ENCODE results near the gene PTGER4.
"Not testable (repeated sequence)": the region's sequence is repeated elsewhere in the genome, so short reads cannot be mapped to it uniquely, and the experiment has no call there.

PTGER4 gene

GRCh38 chr5:40722497-40722911 is 42.8 kb downstream of the PTGER4 start:
- H3K27me3 ChIP-seq (replicated peaks in 2 of 5; ENCODE audit: control insufficient read depth in 4 of 5, insufficient read depth in 5 of 5, low read length in 4 of 5); H3K4me3 ChIP-seq (ENCODE audit: control insufficient read depth in 1 of 7, extremely low read depth in 1 of 7, insufficient read depth in 4 of 7, low read depth in 2 of 7, low read length in 6 of 7); CTCF ChIA-PET; H3K27ac ChIP-seq (ENCODE audit: insufficient read depth in 1 of 2, low read depth in 1 of 2, low read length in 2 of 2, poor library complexity in 1 of 2, severe bottlenecking in 2 of 2); POLR2A ChIA-PET; H3K4me1 ChIP-seq (ENCODE audit: control extremely low read depth in 1 of 4, control insufficient read depth in 4 of 4, insufficient read depth in 4 of 4, low read length in 3 of 4); DNase-seq: not testable (repeated sequence)
- Histone ChIP-seq H3K9me3 (ENCODE audit: control extremely low read depth in 1 of 5, control insufficient read depth in 4 of 5, insufficient read depth in 2 of 5, low read depth in 1 of 5, low read length in 4 of 5) (peaks cover 2 to 18% (median 3%) of the 10 kb centered on the region in 5 experiments), H3K36me3 (ENCODE audit: control insufficient read depth in 4 of 4, insufficient read depth in 4 of 4, low read length in 3 of 4) (peaks cover 13 to 44% (median 17%) of the 10 kb centered on the region in 4 experiments)
- WGBS (ENCODE audit: insufficient coverage), result 93% methylated on average over 32 of the region's 37 CpGs

- Histone ChIP-seq H3K27me3 (replicated peaks in 2 of 5; ENCODE audit: control insufficient read depth in 4 of 5, insufficient read depth in 5 of 5, low read length in 4 of 5) (no peaks in the 10 kb centered on the region), H3K9me3 (ENCODE audit: control extremely low read depth in 1 of 5, control insufficient read depth in 4 of 5, insufficient read depth in 2 of 5, low read depth in 1 of 5, low read length in 4 of 5) (no peaks in the 10 kb centered on the region), H3K4me3 (ENCODE audit: control insufficient read depth in 1 of 7, extremely low read depth in 1 of 7, insufficient read depth in 4 of 7, low read depth in 2 of 7, low read length in 6 of 7) (peak overlapping the region in 2 of 7 experiments; percentile 35 to 45), H3K27ac (ENCODE audit: insufficient read depth in 1 of 2, low read depth in 1 of 2, low read length in 2 of 2, poor library complexity in 1 of 2, severe bottlenecking in 2 of 2) (no peak overlapping the region), H3K4me1 (ENCODE audit: control extremely low read depth in 1 of 4, control insufficient read depth in 4 of 4, insufficient read depth in 4 of 4, low read length in 3 of 4) (peaks cover 15 to 47% (median 23%) of the 10 kb centered on the region in 4 experiments), H3K36me3 (ENCODE audit: control insufficient read depth in 4 of 4, insufficient read depth in 4 of 4, low read length in 3 of 4) (peaks cover 0 to 2% (median 0%) of the 10 kb centered on the region in 4 experiments)
- WGBS (ENCODE audit: insufficient coverage), result no CpG with 5 or more reads among the region's 2 CpGs
- ChIA-PET POLR2A (no interaction called here), CTCF (interaction anchor here (1.2 to 7.8 kb wide), 7 partner anchors 15 to 1156 kb away, joined by 3 to 79 read pairs (median 5); no protein-coding TSS in a partner anchor)
- peak; percentile 22 to 70 (median 55) for DNase-seq
Observed at GRCh38 chr5:40733434-40733833, 53.7 kb downstream of the PTGER4 start.

- 17% methylated on average over 2 of the region's 3 CpGs for WGBS (ENCODE audit: insufficient coverage)
- peaks cover 15 to 47% (median 23%) of the 10 kb centered on the region in 4 experiments for H3K4me1 ChIP-seq (ENCODE audit: control extremely low read depth in 1 of 4, control insufficient read depth in 4 of 4, insufficient read depth in 4 of 4, low read length in 3 of 4)
- H3K36me3 ChIP-seq (ENCODE audit: control insufficient read depth in 4 of 4, insufficient read depth in 4 of 4, low read length in 3 of 4), result peaks cover 0 to 5% (median 1%) of the 10 kb centered on the region in 4 experiments
- DNase-seq, result peak; percentile 26 to 83 (median 48)
- H3K27ac ChIP-seq (ENCODE audit: insufficient read depth in 1 of 2, low read depth in 1 of 2, low read length in 2 of 2, poor library complexity in 1 of 2, severe bottlenecking in 2 of 2), result no peak overlapping the region
- ChIA-PET CTCF (interaction anchor here (1.1 to 7.8 kb wide), 9 partner anchors 14 to 1406 kb away, joined by 3 to 79 read pairs (median 4); no protein-coding TSS in a partner anchor), POLR2A (no interaction called here)
- H3K9me3 ChIP-seq (ENCODE audit: control extremely low read depth in 1 of 5, control insufficient read depth in 4 of 5, insufficient read depth in 2 of 5, low read depth in 1 of 5, low read length in 4 of 5), result peaks cover 0 to 4% (median 0%) of the 10 kb centered on the region in 5 experiments
- H3K27me3 ChIP-seq (replicated peaks in 2 of 5; ENCODE audit: control insufficient read depth in 4 of 5, insufficient read depth in 5 of 5, low read length in 4 of 5), result no peaks in the 10 kb centered on the region
- H3K4me3 ChIP-seq (ENCODE audit: control insufficient read depth in 1 of 7, extremely low read depth in 1 of 7, insufficient read depth in 4 of 7, low read depth in 2 of 7, low read length in 6 of 7), result peak overlapping the region in 3 of 7 experiments; percentile 8 to 45 (median 35)
Observed at GRCh38 chr5:40733879-40734563, 54.3 kb downstream of the PTGER4 start.

GRCh38 chr5:40734986-40735385 is 55.3 kb downstream of the PTGER4 start:
- Histone ChIP-seq H3K4me1 (ENCODE audit: control extremely low read depth in 1 of 4, control insufficient read depth in 4 of 4, insufficient read depth in 4 of 4, low read length in 3 of 4) (peaks cover 15 to 47% (median 23%) of the 10 kb centered on the region in 4 experiments), H3K4me3 (ENCODE audit: control insufficient read depth in 1 of 7, extremely low read depth in 1 of 7, insufficient read depth in 4 of 7, low read depth in 2 of 7, low read length in 6 of 7) (no peak overlapping the region), H3K9me3 (ENCODE audit: control extremely low read depth in 1 of 5, control insufficient read depth in 4 of 5, insufficient read depth in 2 of 5, low read depth in 1 of 5, low read length in 4 of 5) (peaks cover 0 to 10% (median 3%) of the 10 kb centered on the region in 5 experiments), H3K27me3 (replicated peaks in 2 of 5; ENCODE audit: control insufficient read depth in 4 of 5, insufficient read depth in 5 of 5, low read length in 4 of 5) (no peaks in the 10 kb centered on the region), H3K27ac (ENCODE audit: insufficient read depth in 1 of 2, low read depth in 1 of 2, low read length in 2 of 2, poor library complexity in 1 of 2, severe bottlenecking in 2 of 2) (no peak overlapping the region), H3K36me3 (ENCODE audit: control insufficient read depth in 4 of 4, insufficient read depth in 4 of 4, low read length in 3 of 4) (peaks cover 0 to 14% (median 4%) of the 10 kb centered on the region in 4 experiments)
- POLR2A ChIA-PET, result no interaction called here
- 75% methylated on average over 1 of the region's 2 CpGs for WGBS (ENCODE audit: insufficient coverage)
- DNase-seq, result no peak
- CTCF ChIA-PET, result interaction anchor here (0.7 to 7.8 kb wide), 11 partner anchors 8 to 1154 kb away, joined by 3 to 79 read pairs (median 3); no protein-coding TSS in a partner anchor

- Histone ChIP-seq H3K27ac (ENCODE audit: insufficient read depth in 1 of 2, low read depth in 1 of 2, low read length in 2 of 2, poor library complexity in 1 of 2, severe bottlenecking in 2 of 2) (no peak overlapping the region), H3K9me3 (ENCODE audit: control extremely low read depth in 1 of 5, control insufficient read depth in 4 of 5, insufficient read depth in 2 of 5, low read depth in 1 of 5, low read length in 4 of 5) (peaks cover 3 to 14% (median 5%) of the 10 kb centered on the region in 5 experiments), H3K27me3 (replicated peaks in 2 of 5; ENCODE audit: control insufficient read depth in 4 of 5, insufficient read depth in 5 of 5, low read length in 4 of 5) (no peaks in the 10 kb centered on the region), H3K36me3 (ENCODE audit: control insufficient read depth in 4 of 4, insufficient read depth in 4 of 4, low read length in 3 of 4) (peaks cover 3 to 20% (median 6%) of the 10 kb centered on the region in 4 experiments), H3K4me1 (ENCODE audit: control extremely low read depth in 1 of 4, control insufficient read depth in 4 of 4, insufficient read depth in 4 of 4, low read length in 3 of 4) (peaks cover 15 to 47% (median 23%) of the 10 kb centered on the region in 4 experiments), H3K4me3 (ENCODE audit: control insufficient read depth in 1 of 7, extremely low read depth in 1 of 7, insufficient read depth in 4 of 7, low read depth in 2 of 7, low read length in 6 of 7) (no peak overlapping the region)
- ChIA-PET CTCF (interaction anchor here (0.7 to 7.8 kb wide), 11 partner anchors 9 to 1021 kb away, joined by 3 to 79 read pairs (median 3); no protein-coding TSS in a partner anchor), POLR2A (no interaction called here)
- peak in 1 of 3 donors; percentile 4 for DNase-seq
Observed at GRCh38 chr5:40735609-40736008, 55.9 kb downstream of the PTGER4 start.

GRCh38 chr5:40736103-40736875 is 56.6 kb downstream of the PTGER4 start:
- Histone ChIP-seq H3K36me3 (ENCODE audit: control insufficient read depth in 4 of 4, insufficient read depth in 4 of 4, low read length in 3 of 4) (peaks cover 5 to 27% (median 11%) of the 10 kb centered on the region in 4 experiments), H3K4me3 (ENCODE audit: control insufficient read depth in 1 of 7, extremely low read depth in 1 of 7, insufficient read depth in 4 of 7, low read depth in 2 of 7, low read length in 6 of 7) (no peak overlapping the region), H3K27ac (ENCODE audit: insufficient read depth in 1 of 2, low read depth in 1 of 2, low read length in 2 of 2, poor library complexity in 1 of 2, severe bottlenecking in 2 of 2) (no peak overlapping the region), H3K4me1 (ENCODE audit: control extremely low read depth in 1 of 4, control insufficient read depth in 4 of 4, insufficient read depth in 4 of 4, low read length in 3 of 4) (peaks cover 15 to 44% (median 23%) of the 10 kb centered on the region in 4 experiments), H3K27me3 (replicated peaks in 2 of 5; ENCODE audit: control insufficient read depth in 4 of 5, insufficient read depth in 5 of 5, low read length in 4 of 5) (no peaks in the 10 kb centered on the region), H3K9me3 (ENCODE audit: control extremely low read depth in 1 of 5, control insufficient read depth in 4 of 5, insufficient read depth in 2 of 5, low read depth in 1 of 5, low read length in 4 of 5) (peaks cover 3 to 18% (median 5%) of the 10 kb centered on the region in 5 experiments)
- POLR2A ChIA-PET, result no interaction called here
- CTCF ChIA-PET, result interaction anchor here (0.8 to 7.8 kb wide), 9 partner anchors 33 to 1158 kb away, joined by 3 to 79 read pairs (median 3); no protein-coding TSS in a partner anchor
- no CpG with 5 or more reads among the region's 1 CpG for WGBS (ENCODE audit: insufficient coverage)
- peak; percentile 61 to 85 (median 80) for DNase-seq

Data from common myeloid progenitor, CD34-positive (primary cell).